HepG2 (cell line): ENCODE data around the gene CADM3. TPM values are rescaled to one million over a fixed set of nuclear protein-coding genes. Genes with fewer than 3 reads are reported as not detected.

ENCODE experiments used
- ATAC-seq: fragments of 200-7000 bp; cut with Tn5 transposase; 3 replicates; pipeline ENCODE4 v1.9.1; 2020; ENCODE audit warnings: mild to moderate bottlenecking, moderate library complexity
- BruUV-seq: library from RNA; stranded (reverse); fragments of 400-500 nt; replicated peaks from 2 replicates; lab custom pipeline; 2021; lab: Mats Ljungman, UMichigan
- CTCF ChIA-PET: fragments of 300-600 bp; formaldehyde crosslinking; extraction: SDS; loops from one replicate; lab custom pipeline; 2021; ENCODE audit warnings: low total read pairs, inconsistent platforms, low intra/inter-chr PET ratio; lab: Yijun Ruan, JAX
- POLR2A ChIA-PET: fragments of 350-600 bp; sonication (Branson Sonifier 250); formaldehyde crosslinking; loops from one replicate; lab custom pipeline; 2020; ENCODE audit warnings: antibody characterized with exemption, inconsistent platforms; lab: Yijun Ruan, JAX
- DNase-seq: peaks from one replicate; pipeline ENCODE4 v3.0.0-alpha.2; 2015; ENCODE audit warnings: low spot score
- FAIRE-seq: peaks from 3 replicates; lab custom pipeline; 2011; peaks lifted over from hg19 to GRCh38; lab: Jason Lieb, UNC
- H2AFZ ChIP-seq: one replicate; pipeline ENCODE4 v1.6.1; 2011; ENCODE audit warnings: low read length, inconsistent platforms
- H3K27ac ChIP-seq: fragments of 300-600 bp; 3 replicates; pipeline ENCODE4 v1.8.0; 2011; ENCODE audit warnings: mixed run types, mild to moderate bottlenecking, mixed read lengths, low read length, inconsistent platforms; ENCODE audit not compliant: insufficient read depth; ENCODE audit errors: extremely low read length
- H3K27me3 ChIP-seq, 2 experiments: fragments of 200-600 bp in 1 of 2; 2 replicates in 1 of 2; 3 replicates in 1 of 2; pipeline versions ENCODE4 v1.6.0 to v1.8.0; 2011; ENCODE audit warnings: low read length in 2 of 2, mild to moderate bottlenecking in 2 of 2, moderate library complexity in 2 of 2, inconsistent platforms in 1 of 2; ENCODE audit not compliant: insufficient read depth in 2 of 2, control insufficient read depth in 1 of 2
- H3K36me3 ChIP-seq, 2 experiments: fragments of 200-600 bp in 1 of 2; replicated peaks in 1 of 2; 2 replicates in 1 of 2; 3 replicates in 1 of 2; pipeline versions ENCODE4 v1.5.1 to v1.8.0; 2011; ENCODE audit warnings: low read length in 2 of 2, inconsistent platforms in 1 of 2; ENCODE audit not compliant: insufficient read depth in 2 of 2, control insufficient read depth in 1 of 2
- H3K4me1 ChIP-seq: 2 replicates; pipeline ENCODE4 v1.5.1; 2012; ENCODE audit warnings: low read length, inconsistent platforms; ENCODE audit not compliant: insufficient read depth
- H3K4me2 ChIP-seq: 2 replicates; pipeline ENCODE4 v1.6.0; 2011; ENCODE audit warnings: low read depth, low read length, inconsistent platforms
- H3K4me3 ChIP-seq, 3 experiments: fragments of 200-600 bp in 1 of 3; sonication (generic), shearing (Covaris generic) in 1 of 3; replicated peaks in 1 of 3; 2 replicates each; pipeline ENCODE4 v1.5.1; 2011 to 2016; ENCODE audit warnings: low read length in 3 of 3, inconsistent platforms in 2 of 3, low read depth in 2 of 3, mild to moderate bottlenecking in 2 of 3, control low read depth in 1 of 3, mixed read lengths in 1 of 3; ENCODE audit not compliant: insufficient read depth in 1 of 3
- H3K79me2 ChIP-seq: one replicate; pipeline ENCODE4 v1.6.1; 2011; ENCODE audit warnings: low read length, inconsistent platforms; ENCODE audit not compliant: insufficient read depth
- H3K9ac ChIP-seq: 2 replicates; pipeline ENCODE4 v1.6.0; 2011; ENCODE audit warnings: mild to moderate bottlenecking, low read depth, low read length, inconsistent platforms; ENCODE audit not compliant: insufficient read depth
- H3K9me3 ChIP-seq: 2 replicates; pipeline ENCODE4 v1.5.1; 2012; ENCODE audit warnings: mild to moderate bottlenecking, low read length
- H4K20me1 ChIP-seq: 2 replicates; pipeline ENCODE4 v1.6.0; 2011; ENCODE audit warnings: inconsistent platforms, mild to moderate bottlenecking, low read length, moderate library complexity; ENCODE audit not compliant: insufficient read depth
- MBNL3 ChIP-seq: fragments of 250-450 bp; sonication (Bioruptor Pico); conservative IDR thresholded peaks from 2 replicates; pipeline ENCODE4 v1.8.0; 2022; ENCODE audit warnings: mild to moderate bottlenecking, inconsistent platforms
- RAD51 ChIP-seq: fragments of 450-650 bp; IDR thresholded peaks from 2 replicates; pipeline ENCODE4 v1.6.1; 2016; ENCODE audit warnings: borderline replicate concordance
- ZFP37 ChIP-seq: sonication (generic); formaldehyde crosslinking; IDR thresholded peaks from 2 replicates; pipeline ENCODE4 v1.4.0; 2020; ENCODE audit warnings: missing genetic modification reagents, borderline replicate concordance
- WGBS: methylation state at CpG from one replicate; pipeline ENCODE4 v1.1.6; 2017; ENCODE audit warnings: low lambda C conversion rate; 5-methylcytosine and 5-hydroxymethylcytosine counted together
- in situ Hi-C: cut with HindIII; loops from 2 replicates; pipeline ENCODE4 v1.10.0; 2017; ENCODE audit warnings: low pct_unique_long_range_greater_than_20kb; ENCODE audit not compliant: extremely low pct_ligation_motif_present
- intact Hi-C: fragments of 100-400 bp; cut with micrococcal nuclease; formaldehyde crosslinking; loops from one replicate; pipeline ENCODE4 v1.10.0; 2022; ENCODE audit not compliant: unreplicated experiment
- polyA plus RNA-seq, 8 experiments: library from polyadenylated mRNA; depleted of rRNA in 3 of 8; stranded (reverse) in 7 of 8; unstranded in 1 of 8; fragments of >200 nt; fragmentation: Illumina TruSeq in 4 of 8; extraction: Trizol in 4 of 8; gene quantifications; 2 replicates each; pipeline versions ENCODE4 v1.2.1 to v1.2.3, GENCODE V29; 2011 to 2016; ENCODE audit warnings: low read depth in 4 of 8, missing spikeins in 1 of 8, mixed read lengths in 1 of 8; ENCODE audit not compliant: insufficient read depth in 1 of 8
- total RNA-seq, 5 experiments: library from RNA; depleted of rRNA; stranded (reverse); fragments of >200 nt; fragmentation: Illumina TruSeq; extraction: Trizol; gene quantifications; 2 replicates each; pipeline ENCODE4 v1.2.3, GENCODE V29; 2016; ENCODE audit warnings: low read depth in 1 of 5
- TF ChIP-seq, protein P1 (sequence below): sonication (generic); formaldehyde crosslinking; IDR thresholded peaks from 2 replicates; pipeline ENCODE4 v1.4.0; 2020; ENCODE audit warnings: low read depth, missing genetic modification reagents

Gene CADM3
- total and polyA plus RNA-seq, 2 of the 13 experiments (the other 11 are each of a cell fraction or from before 2014, with no cell fraction given) = not detected

- Histone ChIP-seq H3K27me3 (peaks cover 2 to 14% of the 10 kb centered on the region in 2 experiments; a peak in 3 of 5 replicates), H4K20me1 (no peaks in the 10 kb centered on the region), H3K4me2 (no peak overlapping the region), H3K9me3 (no peaks in the 10 kb centered on the region), H3K4me1 (no peaks in the 10 kb centered on the region), H3K27ac (no peak overlapping the region), H3K4me3 (no peak overlapping the region), H3K79me2 (no peaks in the 10 kb centered on the region), H3K9ac (no peak overlapping the region), H2AFZ (no peak overlapping the region), H3K36me3 (no peaks in the 10 kb centered on the region)
- intact Hi-C loops = no loop called here
- DNase-seq = no peak
- CTCF ChIA-PET = no interaction called here
- no TSS peak for BruUV-seq
- in situ Hi-C loops = no loop called here
- WGBS = 3% methylated on average over 2 of the region's 2 CpGs
- POLR2A ChIA-PET = no interaction called here
- FAIRE-seq = no peak
- ATAC-seq = no peak
- TF ChIP-seq RAD51 (no peak), ZFP37 (CRISPR knock-in tag) (no peak), MBNL3 (CRISPR knock-in tag) (no peak)
- TF ChIP-seq, protein P1, sequence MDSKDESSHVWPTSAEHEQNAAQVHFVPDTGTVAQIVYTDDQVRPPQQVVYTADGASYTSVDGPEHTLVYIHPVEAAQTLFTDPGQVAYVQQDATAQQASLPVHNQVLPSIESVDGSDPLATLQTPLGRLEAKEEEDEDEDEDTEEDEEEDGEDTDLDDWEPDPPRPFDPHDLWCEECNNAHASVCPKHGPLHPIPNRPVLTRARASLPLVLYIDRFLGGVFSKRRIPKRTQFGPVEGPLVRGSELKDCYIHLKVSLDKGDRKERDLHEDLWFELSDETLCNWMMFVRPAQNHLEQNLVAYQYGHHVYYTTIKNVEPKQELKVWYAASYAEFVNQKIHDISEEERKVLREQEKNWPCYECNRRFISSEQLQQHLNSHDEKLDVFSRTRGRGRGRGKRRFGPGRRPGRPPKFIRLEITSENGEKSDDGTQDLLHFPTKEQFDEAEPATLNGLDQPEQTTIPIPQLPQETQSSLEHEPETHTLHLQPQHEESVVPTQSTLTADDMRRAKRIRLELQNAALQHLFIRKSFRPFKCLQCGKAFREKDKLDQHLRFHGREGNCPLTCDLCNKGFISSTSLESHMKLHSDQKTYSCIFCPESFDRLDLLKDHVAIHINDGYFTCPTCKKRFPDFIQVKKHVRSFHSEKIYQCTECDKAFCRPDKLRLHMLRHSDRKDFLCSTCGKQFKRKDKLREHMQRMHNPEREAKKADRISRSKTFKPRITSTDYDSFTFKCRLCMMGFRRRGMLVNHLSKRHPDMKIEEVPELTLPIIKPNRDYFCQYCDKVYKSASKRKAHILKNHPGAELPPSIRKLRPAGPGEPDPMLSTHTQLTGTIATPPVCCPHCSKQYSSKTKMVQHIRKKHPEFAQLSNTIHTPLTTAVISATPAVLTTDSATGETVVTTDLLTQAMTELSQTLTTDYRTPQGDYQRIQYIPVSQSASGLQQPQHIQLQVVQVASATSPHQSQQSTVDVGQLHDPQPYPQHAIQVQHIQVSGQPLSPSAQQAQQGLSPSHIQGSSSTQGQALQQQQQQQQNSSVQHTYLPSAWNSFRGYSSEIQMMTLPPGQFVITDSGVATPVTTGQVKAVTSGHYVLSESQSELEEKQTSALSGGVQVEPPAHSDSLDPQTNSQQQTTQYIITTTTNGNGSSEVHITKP = no peak
Measured at GRCh38 chr1:159175571-159175970, 4.2 kb downstream of the CADM3 start.
